HG03565 (cell line): ENCODE results near the gene CPSF2.

Source experiments
- ATAC-seq: cut with Tn5 transposase; IDR thresholded peaks from one replicate; pipeline ENCODE4 v1.9.1; 2021; ENCODE audit warnings: mild to moderate bottlenecking, moderate library complexity; ENCODE audit not compliant: unreplicated experiment

Gene CPSF2

DNA sequence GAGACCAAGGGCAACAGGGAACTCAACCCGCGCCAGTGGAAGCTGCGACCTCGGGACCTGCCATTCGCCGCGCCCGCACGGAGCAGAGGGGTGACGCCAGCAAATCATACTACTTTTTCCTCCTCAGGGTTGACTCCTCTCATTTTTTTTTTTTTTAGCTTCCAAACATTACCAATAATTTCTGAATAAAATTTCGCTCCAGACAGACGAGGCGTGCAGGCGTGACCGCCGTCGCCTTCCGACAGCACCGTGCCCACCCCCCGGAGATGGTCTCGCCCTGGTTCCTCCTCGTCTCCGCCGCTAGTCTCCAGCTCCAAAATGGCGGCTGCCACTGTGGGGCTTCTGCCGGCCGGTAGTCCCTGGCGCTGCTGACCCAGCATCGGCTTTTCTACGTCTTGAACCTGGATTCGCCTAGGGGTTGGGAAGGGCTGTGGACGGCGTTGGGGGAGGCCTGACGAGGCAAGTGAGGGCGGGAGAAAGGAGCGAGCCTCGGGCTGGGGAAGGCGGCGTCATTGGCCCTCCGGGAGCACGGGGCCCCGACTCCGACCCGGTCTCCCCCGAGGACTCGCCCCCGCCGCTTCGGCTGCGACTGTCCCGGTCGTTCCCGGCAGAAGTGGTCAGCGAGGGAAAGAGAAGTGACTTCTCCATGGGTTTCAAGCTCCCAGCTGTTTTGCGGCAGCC, at the start of gene CPSF2, which contains the start of gene NDUFB1:
TSS of gene CPSF2 (plus strand) at position 300 of the 681 bp plus-strand sequence. CDS start 9,016 bp downstream, outside the sequence.
TSS of gene NDUFB1 (minus strand) at position 37 of the 681 bp plus-strand sequence. CDS start 4,069 bp downstream, outside the sequence.
- peak; percentile 72 for ATAC-seq

GRCh38 chr14:92074555-92074954, 47.2 kb upstream of the CPSF2 start:
- ATAC-seq, result no peak

DNA sequence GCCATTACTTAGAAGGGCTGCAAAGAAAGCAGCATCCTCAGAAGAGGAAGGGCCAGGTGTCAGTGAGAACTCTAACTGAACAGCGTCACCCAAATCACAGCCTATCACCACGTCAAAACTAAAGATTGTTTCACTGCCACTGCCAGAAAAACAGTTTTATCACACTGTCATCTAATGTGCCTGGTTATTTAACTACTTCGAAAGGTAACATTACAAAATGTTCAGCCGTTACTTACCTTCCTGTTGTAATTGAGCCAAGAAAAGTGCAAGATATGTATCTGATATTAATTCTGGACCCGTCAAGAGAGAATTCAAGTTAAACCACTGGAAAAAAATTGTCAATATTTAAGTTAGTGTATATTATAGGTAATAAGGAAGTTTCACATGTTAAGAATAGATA, 33.3 kb upstream of the CPSF2 start:
- ATAC-seq, result no peak

DNA sequence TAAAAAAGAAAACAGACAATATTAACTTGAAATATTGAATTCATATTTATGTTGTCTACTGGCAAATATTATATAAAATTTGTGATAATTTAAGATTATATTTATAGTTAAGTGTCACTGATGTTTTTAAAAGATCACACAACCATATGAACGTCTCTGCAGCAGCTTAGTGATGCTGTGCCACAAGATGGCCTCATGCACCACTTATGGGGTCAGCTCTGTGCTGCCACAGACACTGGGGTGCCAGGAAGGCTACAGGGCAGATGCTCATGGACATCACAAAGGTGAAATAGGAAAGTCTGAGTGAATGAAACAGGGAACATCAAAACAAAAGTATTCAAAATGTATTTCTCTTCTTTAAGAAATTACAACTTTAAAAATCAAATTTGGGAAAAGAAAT, 28.4 kb upstream of the CPSF2 start:
- no peak for ATAC-seq

DNA sequence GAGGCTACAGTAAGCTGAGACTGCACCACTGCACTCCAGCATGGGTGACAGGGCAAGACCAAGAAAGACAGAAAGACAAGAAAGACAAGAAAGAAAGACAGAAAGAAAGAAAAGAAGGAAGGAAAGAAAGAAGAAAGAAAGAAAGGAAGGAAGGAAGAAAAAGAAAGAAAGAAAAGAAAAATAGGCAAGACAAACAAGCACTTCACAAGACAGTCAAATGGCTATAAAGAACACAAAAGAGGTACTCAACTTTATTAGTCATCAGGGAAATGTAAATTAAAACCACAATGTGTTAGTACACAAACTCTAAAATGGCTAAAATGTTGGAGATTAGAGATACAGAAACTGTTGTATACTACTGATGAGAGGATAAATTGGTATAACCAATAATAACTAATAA, 22.0 kb upstream of the CPSF2 start:
- ATAC-seq, result no peak

DNA sequence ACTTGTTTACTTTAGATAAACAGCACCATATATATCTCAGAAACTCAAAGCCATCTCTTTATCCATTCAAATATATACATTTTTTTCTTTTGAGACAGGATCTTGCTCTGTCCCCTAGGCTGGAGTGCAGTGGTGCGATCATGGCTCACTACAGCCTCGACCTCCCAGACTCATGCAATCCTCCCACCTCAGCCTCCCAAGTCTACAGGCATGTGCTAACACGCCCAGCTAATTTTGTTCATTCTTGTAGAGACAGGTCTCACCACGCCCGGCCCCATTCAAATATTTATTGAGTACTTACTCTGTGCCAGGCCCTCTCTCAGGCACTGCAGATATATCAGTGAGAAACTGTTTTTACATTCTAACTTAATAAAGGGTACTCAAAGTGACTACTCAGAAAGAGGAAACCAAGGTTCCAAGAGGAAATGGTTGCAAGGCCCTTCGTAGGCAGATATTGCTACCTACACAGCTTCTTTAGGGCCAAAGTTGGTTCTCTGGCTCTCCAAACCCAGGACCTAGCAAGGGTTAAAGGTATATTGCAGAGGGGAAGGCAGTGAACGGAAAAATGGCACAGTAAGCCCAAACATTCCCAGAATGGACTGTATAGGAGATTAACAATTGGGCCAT, 18.3 kb upstream of the CPSF2 start:
- no peak for ATAC-seq

DNA sequence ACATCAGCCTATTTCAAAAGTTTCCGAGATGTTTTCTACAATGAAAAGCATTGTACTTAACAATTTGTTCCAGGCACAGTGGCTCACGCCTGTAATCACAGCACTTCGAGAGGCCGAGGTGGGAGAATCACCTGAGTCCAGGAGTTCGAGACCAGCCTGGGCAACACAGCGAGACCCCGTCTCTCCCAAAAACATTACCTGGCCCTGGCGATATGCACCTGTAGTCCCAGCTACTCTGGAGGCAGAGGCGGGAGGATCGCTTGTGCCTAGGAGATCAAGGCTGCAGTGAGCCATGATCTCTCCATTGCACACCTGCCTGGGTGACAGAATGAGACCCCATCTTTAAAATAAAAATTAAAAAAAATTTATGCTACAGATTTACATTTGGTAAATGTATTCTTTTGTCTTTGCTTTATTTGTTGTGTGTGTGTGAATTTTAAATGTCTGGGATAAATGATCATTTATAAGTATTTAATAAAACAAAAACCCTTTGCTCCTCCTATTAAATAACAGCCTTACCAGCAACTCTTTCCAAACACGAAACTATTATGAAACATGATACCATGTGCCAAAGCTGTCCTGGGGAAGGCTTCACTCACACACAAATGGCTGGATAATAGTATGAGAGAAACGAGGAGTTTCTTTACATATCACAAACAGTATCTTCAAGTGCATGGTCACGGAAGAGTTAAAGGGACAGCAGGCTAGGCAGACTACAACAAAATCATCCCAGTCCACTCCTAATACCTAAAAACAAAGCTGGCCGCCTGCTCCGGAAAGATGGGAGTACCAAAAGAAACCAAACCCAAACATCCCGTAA, 16.5 kb upstream of the CPSF2 start:
- no peak for ATAC-seq

DNA sequence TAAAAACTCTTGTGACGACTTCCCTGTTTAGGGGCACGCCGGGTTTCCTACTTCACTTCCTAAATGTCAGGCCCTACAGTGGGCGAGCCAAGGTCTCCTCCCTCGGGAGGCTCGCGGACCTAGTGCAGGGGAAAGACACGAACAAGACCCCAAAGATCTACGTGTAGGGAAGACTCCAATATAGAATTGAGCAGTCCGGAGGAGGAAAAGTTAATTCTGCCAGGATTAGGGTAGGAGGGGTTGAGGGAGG, 16.0 kb upstream of the CPSF2 start:
- peak; percentile 8 for ATAC-seq

GRCh38 chr14:92106143-92106926, 15.4 kb upstream of the CPSF2 start, which contains the start of gene ATXN3:
Gene ATXN3 (minus strand): TSS chr14:92106582. CDS start chr14:92106552, 30 bp downstream.
- ATAC-seq, result peak; percentile 85

- ATAC-seq, result no peak
Measured at GRCh38 chr14:92108345-92109254, 13.2 kb upstream of the CPSF2 start.

DNA sequence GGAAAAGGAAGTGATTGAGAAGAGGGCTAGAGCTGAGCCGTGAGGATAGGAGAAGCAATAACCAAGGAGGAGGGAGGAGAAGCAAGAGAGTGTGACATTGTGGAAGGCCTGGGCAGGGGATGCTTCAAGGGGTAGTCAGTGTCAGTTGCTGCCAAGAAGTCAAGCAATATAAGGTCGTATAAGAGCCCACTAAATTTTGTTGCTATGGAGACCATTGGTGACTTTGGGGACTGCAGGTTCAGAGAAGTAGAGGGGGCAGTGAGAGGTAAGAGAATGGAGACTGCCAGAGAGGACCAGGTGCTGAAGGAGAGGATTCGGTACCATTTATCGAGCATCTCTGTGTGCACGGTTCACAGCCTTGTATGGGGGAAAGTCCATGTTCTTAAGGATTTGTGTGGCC, 12.3 kb upstream of the CPSF2 start:
- no peak for ATAC-seq

- no peak for ATAC-seq
Measured at GRCh38 chr14:92121207-92121669, 531 bp upstream of the CPSF2 start.

- no peak for ATAC-seq
Measured at GRCh38 chr14:92122351-92122677, 545 bp downstream of the CPSF2 start.

DNA sequence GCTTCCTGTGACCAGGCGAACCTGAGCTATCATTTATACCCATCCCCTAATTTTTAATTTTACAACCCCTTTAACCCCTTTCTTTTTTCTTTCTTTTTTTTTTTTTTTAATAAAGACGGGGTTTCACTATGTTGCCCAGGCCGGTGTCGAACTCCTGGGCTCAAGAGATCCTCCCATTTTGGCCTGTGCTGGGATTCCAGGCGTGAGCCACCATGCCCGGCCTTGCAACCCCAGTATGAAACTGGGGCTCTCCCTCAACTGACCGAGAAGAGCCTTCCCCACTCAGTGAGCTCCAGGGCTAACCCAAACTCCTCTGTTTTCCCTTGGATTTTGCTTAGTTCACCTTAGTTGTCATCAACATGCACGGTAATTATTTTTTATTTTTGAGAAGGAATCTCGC, 992 bp downstream of the CPSF2 start:
- no peak for ATAC-seq

DNA sequence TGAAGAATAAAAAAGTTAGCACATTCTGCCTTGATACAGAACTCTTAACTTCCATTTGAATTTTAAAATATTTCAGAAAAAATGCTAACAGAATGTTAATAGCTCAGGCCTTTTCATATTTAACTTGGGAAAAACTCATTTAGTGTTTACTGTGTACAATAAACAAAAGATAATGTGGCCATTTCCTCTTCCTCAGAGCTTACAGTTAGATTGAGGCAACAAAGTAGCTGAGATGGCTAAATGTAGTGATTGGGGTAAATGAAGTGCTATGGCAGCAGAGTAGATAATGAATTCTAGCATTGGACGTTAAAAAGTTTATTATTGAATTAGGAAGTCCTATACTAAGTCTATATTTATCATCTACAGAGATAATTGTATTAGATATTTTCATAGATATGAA, 12.7 kb downstream of the CPSF2 start:
- no peak for ATAC-seq

- no peak for ATAC-seq
Measured at GRCh38 chr14:92135269-92135668, 13.5 kb downstream of the CPSF2 start.

DNA sequence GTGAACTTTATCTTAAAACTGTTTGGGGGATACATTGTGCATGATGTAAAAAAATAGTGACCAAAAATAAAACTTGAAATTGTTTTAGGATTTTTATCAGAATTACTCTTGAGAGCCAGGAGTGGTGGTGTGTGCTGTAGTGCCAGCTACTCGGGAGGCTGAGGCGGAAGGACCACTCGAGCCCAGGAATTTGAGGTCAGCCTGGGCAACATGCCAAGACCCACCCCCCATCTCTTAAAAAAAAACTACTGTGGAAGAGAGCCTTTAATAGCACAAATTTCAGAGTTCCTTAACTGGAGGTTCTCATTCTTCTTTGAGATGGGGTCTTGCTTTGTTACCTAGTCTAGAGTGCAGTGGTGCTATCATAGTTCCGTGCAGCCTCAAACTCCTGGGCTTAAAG, 21.5 kb downstream of the CPSF2 start:
- no peak for ATAC-seq

- no peak for ATAC-seq
Measured at GRCh38 chr14:92143962-92144361, 22.2 kb downstream of the CPSF2 start.

DNA sequence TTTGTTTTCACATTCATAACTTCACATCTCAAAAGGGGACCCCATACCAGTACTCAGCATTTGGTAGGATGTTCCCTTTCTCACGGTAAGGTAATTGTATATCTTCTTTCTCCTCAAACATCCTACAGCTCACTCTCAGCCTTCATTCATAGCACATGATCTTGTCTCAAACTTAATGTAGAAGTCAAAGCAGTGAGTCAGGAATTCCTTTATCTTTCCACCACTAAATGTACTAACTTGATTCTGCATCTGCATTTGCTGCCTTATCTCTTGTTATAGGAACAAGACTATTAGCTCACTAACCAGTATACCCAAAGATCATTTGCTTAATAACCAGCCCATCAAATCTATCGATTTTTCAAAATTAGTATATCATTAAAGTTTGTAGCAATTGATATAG, 22.9 kb downstream of the CPSF2 start:
- no peak for ATAC-seq

DNA sequence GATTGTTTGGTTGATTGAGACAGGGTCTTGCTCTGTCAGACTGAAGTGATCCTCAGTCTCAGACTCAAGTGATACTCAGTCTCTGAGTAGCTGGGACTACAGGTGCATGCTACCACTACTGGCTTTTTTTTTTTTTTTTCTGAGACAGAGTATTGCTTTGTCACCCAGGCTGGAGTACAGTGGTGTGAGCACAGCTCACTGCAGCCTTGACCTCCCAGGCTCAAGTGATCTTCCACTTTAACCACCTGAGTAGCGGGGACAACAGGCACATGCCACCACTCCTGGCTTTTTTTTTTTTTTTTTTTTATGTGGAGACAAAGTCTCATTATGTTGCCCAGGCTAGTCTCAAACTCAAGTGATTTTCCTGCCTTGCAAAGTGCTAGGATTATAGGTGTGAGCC, 31.8 kb downstream of the CPSF2 start:
- no peak for ATAC-seq
